Tibial nerve (tissue), 3 donors: ENCODE results near the gene HRH2.

ENCODE experiments used
- POLR2A ChIP-seq, 2 donors: fragments of 450-650 bp; IDR thresholded peaks; one replicate each; pipeline ENCODE4 v1.6.1; 2017; ENCODE audit warnings: antibody characterized with exemption in 2 of 2, mild to moderate bottlenecking in 2 of 2, moderate library complexity in 2 of 2
- TF ChIP-seq, protein P1 (sequence below), 5 experiments: fragments of 200-600 bp in 3 of 5; fragments of 450-650 bp in 2 of 5; sonication (generic) in 3 of 5; IDR thresholded peaks; one replicate each; pipeline ENCODE4 v1.5.1; 2016 to 2019; ENCODE audit warnings: antibody characterized with exemption in 5 of 5, mild to moderate bottlenecking in 3 of 5, moderate library complexity in 2 of 5

DNA sequence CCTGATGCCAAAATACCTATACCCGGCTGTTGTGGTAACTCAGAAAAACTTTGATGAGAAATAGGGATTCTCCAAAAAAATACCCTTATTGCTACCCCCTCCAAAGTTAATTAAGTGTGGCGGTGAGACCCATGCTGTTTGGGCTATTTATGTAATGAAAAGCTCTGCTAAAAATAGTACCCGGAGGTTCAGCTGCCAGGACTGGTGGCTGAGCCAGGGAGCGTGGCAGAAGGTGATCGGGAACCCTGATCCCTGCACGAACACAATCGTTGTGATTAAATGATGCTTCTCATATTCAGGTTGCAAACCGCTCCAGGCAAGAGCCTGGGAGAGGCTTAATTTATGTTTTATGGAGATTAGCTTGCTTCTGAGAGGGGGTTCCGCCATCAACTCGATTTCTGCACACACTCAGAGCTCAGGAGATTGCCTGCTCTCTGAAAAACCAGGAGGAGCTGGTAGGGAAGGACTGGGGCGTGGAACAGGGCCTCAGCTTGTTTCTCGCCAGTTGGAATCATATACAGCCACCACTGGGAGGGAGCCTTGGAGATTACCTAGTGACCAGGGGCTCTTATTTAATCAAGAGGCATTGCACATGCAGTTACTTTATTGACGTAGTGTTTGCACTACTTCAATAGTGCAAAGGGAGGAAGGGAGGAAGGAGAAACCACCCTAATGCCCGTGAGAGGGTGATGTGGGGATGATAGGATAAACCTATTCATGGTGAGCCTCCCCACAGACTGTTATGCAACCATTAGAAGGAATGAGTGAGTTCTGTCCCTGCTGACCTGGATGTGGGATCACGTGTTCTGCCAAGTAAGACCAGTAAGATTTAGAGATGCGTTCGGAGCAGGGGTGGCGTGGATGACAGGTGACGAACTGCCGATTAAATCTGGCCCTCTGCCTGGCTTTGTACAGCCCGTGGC lies 23.4 kb downstream of the HRH2 start:
- TF ChIP-seq, protein P1, sequence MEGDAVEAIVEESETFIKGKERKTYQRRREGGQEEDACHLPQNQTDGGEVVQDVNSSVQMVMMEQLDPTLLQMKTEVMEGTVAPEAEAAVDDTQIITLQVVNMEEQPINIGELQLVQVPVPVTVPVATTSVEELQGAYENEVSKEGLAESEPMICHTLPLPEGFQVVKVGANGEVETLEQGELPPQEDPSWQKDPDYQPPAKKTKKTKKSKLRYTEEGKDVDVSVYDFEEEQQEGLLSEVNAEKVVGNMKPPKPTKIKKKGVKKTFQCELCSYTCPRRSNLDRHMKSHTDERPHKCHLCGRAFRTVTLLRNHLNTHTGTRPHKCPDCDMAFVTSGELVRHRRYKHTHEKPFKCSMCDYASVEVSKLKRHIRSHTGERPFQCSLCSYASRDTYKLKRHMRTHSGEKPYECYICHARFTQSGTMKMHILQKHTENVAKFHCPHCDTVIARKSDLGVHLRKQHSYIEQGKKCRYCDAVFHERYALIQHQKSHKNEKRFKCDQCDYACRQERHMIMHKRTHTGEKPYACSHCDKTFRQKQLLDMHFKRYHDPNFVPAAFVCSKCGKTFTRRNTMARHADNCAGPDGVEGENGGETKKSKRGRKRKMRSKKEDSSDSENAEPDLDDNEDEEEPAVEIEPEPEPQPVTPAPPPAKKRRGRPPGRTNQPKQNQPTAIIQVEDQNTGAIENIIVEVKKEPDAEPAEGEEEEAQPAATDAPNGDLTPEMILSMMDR (IDR thresholded peaks at IDR 0.05): no peak
- no peak for TF ChIP-seq POLR2A (IDR thresholded peaks at IDR 0.05)
